Measurements from ENCODE around the gene UQCR11. TPM values are rescaled to one million over a fixed set of nuclear protein-coding genes. Genes with fewer than 3 reads are reported as not detected.

Gene UQCR11
- total and polyA plus RNA-seq, 2 of the 4 experiments (the other 2 are of a cell fraction) = 29.2 to 177 TPM

DNA sequence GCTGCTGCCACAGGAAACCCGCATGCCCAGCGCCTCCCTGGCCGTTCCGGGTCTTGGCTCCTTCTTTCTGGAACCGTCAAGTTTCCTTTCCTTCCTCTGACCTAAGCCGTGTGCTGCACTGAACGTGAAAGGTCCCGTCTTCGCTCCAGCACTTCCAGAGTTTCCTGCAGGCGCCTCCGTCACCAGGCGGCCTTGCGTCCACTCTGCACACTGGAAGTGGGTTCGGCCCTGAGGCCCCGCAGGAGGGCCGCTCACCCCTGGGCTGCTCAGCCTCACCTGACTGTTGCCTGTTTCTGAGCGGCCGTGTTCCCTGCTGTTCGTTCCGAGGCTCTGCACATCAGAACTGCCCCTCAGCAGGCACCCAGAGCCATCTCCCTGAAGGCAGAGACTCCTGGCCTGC is 24.9 kb downstream of the UQCR11 start:
- H3K27me3 ChIP-seq (ENCODE audit: control insufficient read depth, insufficient read depth, low read length) = no peaks in the 10 kb centered on the region
- peaks cover 6% of the 10 kb centered on the region for H4K20me1 ChIP-seq (ENCODE audit: insufficient read depth, low read length)
- no peak overlapping the region for H4K91ac ChIP-seq (ENCODE audit: insufficient read depth, low read depth, low read length)
- H3K9me3 ChIP-seq (ENCODE audit: control insufficient read depth, insufficient read depth, low read length) = no peaks in the 10 kb centered on the region
- intact Hi-C loops (cut with micrococcal nuclease) = no loop called here
- H2AK5ac ChIP-seq (ENCODE audit: low read depth, low read length) = no peak overlapping the region
- no peak overlapping the region for H3K56ac ChIP-seq (ENCODE audit: extremely low read depth, insufficient read depth, low read length)
- in situ Hi-C loops (cut with MboI; ENCODE audit: low sequenced_read_pairs) = no loop called here
- no peak for ATAC-seq (ENCODE audit: low read depth)
- H3K36me3 ChIP-seq (ENCODE audit: control insufficient read depth, insufficient read depth, low read length) = peaks cover 55% of the 10 kb centered on the region
- no peak overlapping the region for H2BK20ac ChIP-seq (ENCODE audit: low read depth, low read length)
- no peak overlapping the region for H2AK9ac ChIP-seq (replicated peaks; ENCODE audit: low read depth, low read length, poor library complexity)
- dilution Hi-C loops (cut with HindIII; ENCODE audit: low sequenced_read_pairs, unreplicated experiment) = no loop called here
- no peak for DNase-seq
- no peak overlapping the region for H3K4ac ChIP-seq (ENCODE audit: low read depth, low read length)
- H3K4me2 ChIP-seq (ENCODE audit: low read depth, low read length) = no peak overlapping the region
- no peak overlapping the region for H2BK120ac ChIP-seq (ENCODE audit: low read depth, low read length)
- no peak overlapping the region for H3K14ac ChIP-seq (replicated peaks; ENCODE audit: low read depth, low read length)
- ChIA-PET POLR2A (ENCODE audit: unreplicated experiment) (no interaction called here), CTCF (no interaction called here)
- no peak overlapping the region for H2BK5ac ChIP-seq (ENCODE audit: low read depth, low read length, poor library complexity, severe bottlenecking)
- H3K79me1 ChIP-seq (ENCODE audit: low read depth in 1 of 2, low read length in 2 of 2) = peaks cover 7 to 28% of the 10 kb centered on the region in 2 experiments
- no peak overlapping the region for H2AFZ ChIP-seq (replicated peaks; ENCODE audit: low read length, poor library complexity)
- H3K9ac ChIP-seq (ENCODE audit: low read depth, low read length) = no peak overlapping the region
- no peak overlapping the region for H4K8ac ChIP-seq (ENCODE audit: low read depth in 2 of 2, low read length in 2 of 2)
- no TSS peak for BruUV-seq (replicated peaks)
- TF ChIP-seq MAFK (IDR thresholded peaks at IDR 0.05; ENCODE audit: low read depth, low read length) (no peak), SMC3 (IDR thresholded peaks at IDR 0.05; ENCODE audit: low read depth, low read length) (no peak), MXI1 (IDR thresholded peaks at IDR 0.05; ENCODE audit: borderline replicate concordance, low read depth, low read length) (no peak), BHLHE40 (IDR thresholded peaks at IDR 0.05; ENCODE audit: low read depth, low read length) (no peak), RCOR1 (IDR thresholded peaks at IDR 0.05; ENCODE audit: insufficient replicate concordance, low read length) (no peak)
- H4K5ac ChIP-seq (ENCODE audit: low read depth, low read length) = no peak overlapping the region
- no peak overlapping the region for H3K27ac ChIP-seq (ENCODE audit: insufficient read depth, low read length)
- no peak overlapping the region for H3K4me3 ChIP-seq (ENCODE audit: insufficient read depth, low read depth, low read length)
- 0 out of 2 replicates have a peak, but pooled peaks cover under 1% of the 10 kb centered on the region for H3K9me1 ChIP-seq (ENCODE audit: insufficient read depth, low read length)
- WGBS, 2 experiments (ENCODE audit: extremely low coverage in 2 of 2, insufficient read length in 1 of 2) = 98% methylated on average over 8 of the region's 20 CpGs; no CpG with 5 or more reads in 1 of the 2 experiments
- H3K4me1 ChIP-seq (ENCODE audit: control insufficient read depth, insufficient read depth, low read length) = no peaks in the 10 kb centered on the region
- H3K23ac ChIP-seq (ENCODE audit: low read depth, low read length) = no peak overlapping the region
- no peak overlapping the region for H2BK15ac ChIP-seq (ENCODE audit: low read depth, low read length)
- H3K18ac ChIP-seq (ENCODE audit: low read depth, low read length) = no peak overlapping the region

Data from IMR-90 (cell line).